LNCAP (cell line): ENCODE measurements around the gene ARID3C.

ENCODE experiments used
- CTCF ChIP-seq: fragments of 450-650 bp; IDR thresholded peaks from 2 replicates; pipeline ENCODE4 v1.5.1; 2017; ENCODE audit warnings: mild to moderate bottlenecking

ARID3C gene

GRCh38 chr9:34628656-34629490 lies at the start of gene ARID3C:
Gene ARID3C (minus strand): TSS chr9:34629066. CDS start chr9:34628014, 1,052 bp downstream.
- no peak for TF ChIP-seq CTCF

- no peak for TF ChIP-seq CTCF
Measured at GRCh38 chr9:34675869-34676268, 47.0 kb upstream of the ARID3C start.

GRCh38 chr9:34675048-34675714 lies 46.3 kb upstream of the ARID3C start:
- TF ChIP-seq CTCF = peak; percentile 62

- TF ChIP-seq CTCF = no peak
Measured at GRCh38 chr9:34674440-34674839, 45.6 kb upstream of the ARID3C start.

GRCh38 chr9:34671307-34671706 lies 42.4 kb upstream of the ARID3C start:
- TF ChIP-seq CTCF = no peak

GRCh38 chr9:34669809-34670562 lies 41.1 kb upstream of the ARID3C start:
- no peak for TF ChIP-seq CTCF

- no peak for TF ChIP-seq CTCF
Measured at GRCh38 chr9:34665381-34666250, 36.8 kb upstream of the ARID3C start.
